ENCODE measurements around the gene GDNF.
A peak's percentile ranks its signal among the peaks of the same experiment; 100 is the strongest.
"Not testable (repeated sequence)": the region's sequence is repeated elsewhere in the genome, so short reads cannot be mapped to it uniquely, and the experiment has no call there.

GDNF gene

GRCh38 chr5:37839407-37840052 lies at the start of gene GDNF:
TSS of gene GDNF (minus strand) at chr5:37840041. CDS start at chr5:37834796, 5,245 bp downstream.
- DNase-seq, result no peak

- DNase-seq, result no peak
Measured at GRCh38 chr5:37888476-37888875, 48.6 kb upstream of the GDNF start.

GRCh38 chr5:37886242-37886905 lies 46.5 kb upstream of the GDNF start:
- no peak for DNase-seq

GRCh38 chr5:37882636-37883035 lies 42.8 kb upstream of the GDNF start:
- DNase-seq, result no peak

GRCh38 chr5:37881359-37881758 lies 41.5 kb upstream of the GDNF start:
- DNase-seq, result no peak

GRCh38 chr5:37876943-37877342 lies 37.1 kb upstream of the GDNF start:
- DNase-seq, result no peak

GRCh38 chr5:37876245-37876644 lies 36.4 kb upstream of the GDNF start:
- no peak for DNase-seq

- DNase-seq, result no peak
Measured at GRCh38 chr5:37875051-37875787, 35.4 kb upstream of the GDNF start.

GRCh38 chr5:37873988-37874387 lies 34.1 kb upstream of the GDNF start:
- no peak for DNase-seq

GRCh38 chr5:37871023-37871815 lies 31.4 kb upstream of the GDNF start:
- DNase-seq, result no peak

- peak in 1 of 2 donors; percentile 7 for DNase-seq
Measured at GRCh38 chr5:37869216-37869615, 29.4 kb upstream of the GDNF start.

GRCh38 chr5:37867654-37868053 lies 27.8 kb upstream of the GDNF start:
- no peak for DNase-seq

- DNase-seq, result not testable (repeated sequence)
Measured at GRCh38 chr5:37862907-37863306, 23.1 kb upstream of the GDNF start.

- DNase-seq, result no peak
Measured at GRCh38 chr5:37860206-37860605, 20.4 kb upstream of the GDNF start.

- DNase-seq, result peak; percentile 15 to 35
Measured at GRCh38 chr5:37859805-37860204, 20.0 kb upstream of the GDNF start.

- no peak for DNase-seq
Measured at GRCh38 chr5:37858250-37858649, 18.4 kb upstream of the GDNF start.

- DNase-seq, result no peak
Measured at GRCh38 chr5:37857696-37858095, 17.9 kb upstream of the GDNF start.

- no peak for DNase-seq
Measured at GRCh38 chr5:37855438-37855837, 15.6 kb upstream of the GDNF start.

GRCh38 chr5:37851305-37851704 lies 11.5 kb upstream of the GDNF start:
- DNase-seq, result no peak

- no peak for DNase-seq
Measured at GRCh38 chr5:37850226-37850865, 10.5 kb upstream of the GDNF start.

- DNase-seq, result no peak
Measured at GRCh38 chr5:37849641-37850040, 9.8 kb upstream of the GDNF start.

GRCh38 chr5:37847978-37848425 lies 8.2 kb upstream of the GDNF start:
- DNase-seq, result no peak

Measured in inflammatory macrophage treated with lipopolysaccharide for 1 hour (primary cell).